IMR-90 (cell line): ENCODE data around the gene ADSS1. TPM values are rescaled to one million over a fixed set of nuclear protein-coding genes. Genes with fewer than 3 reads are reported as not detected.

Experiments
- ATAC-seq: fragments of 200-7000 bp; cut with Tn5 transposase; 2 replicates; pipeline ENCODE4 v1.9.1; 2020; ENCODE audit warnings: low read depth, mild to moderate bottlenecking, moderate library complexity
- BruUV-seq: library from RNA; stranded (reverse); fragments of 400-500 nt; replicated peaks from 2 replicates; lab custom pipeline; 2021; lab: Mats Ljungman, UMichigan
- CTCF ChIA-PET: fragments of 300-600 bp; formaldehyde crosslinking; extraction: SDS; loops from one replicate; lab custom pipeline; 2021; ENCODE audit warnings: antibody characterized with exemption; lab: Yijun Ruan, JAX
- POLR2A ChIA-PET: fragments of 300-600 bp; sonication (Branson Sonifier 250); formaldehyde crosslinking; loops from one replicate; lab custom pipeline; 2022; ENCODE audit warnings: antibody characterized with exemption; ENCODE audit not compliant: unreplicated experiment; lab: Charles Lee
- DNase-seq: peaks from one replicate; pipeline ENCODE4 v3.0.0; 2013
- H2AFZ ChIP-seq: replicated peaks from 2 replicates; pipeline ENCODE3; 2013; ENCODE audit warnings: low read length, mild to moderate bottlenecking; ENCODE audit not compliant: poor library complexity
- H2AK5ac ChIP-seq: 2 replicates; pipeline ENCODE4 v1.6.1; 2013; ENCODE audit warnings: low read depth, low read length, inconsistent platforms
- H2AK9ac ChIP-seq: replicated peaks from 2 replicates; pipeline ENCODE3; 2013; ENCODE audit warnings: mild to moderate bottlenecking, low read depth, low read length, moderate library complexity; ENCODE audit not compliant: poor library complexity
- H2BK120ac ChIP-seq: 2 replicates; pipeline ENCODE4 v1.6.1; 2013; ENCODE audit warnings: low read depth, low read length, inconsistent platforms
- H2BK15ac ChIP-seq: 3 replicates; pipeline ENCODE4 v1.6.1; 2013; ENCODE audit warnings: low read depth, low read length, inconsistent platforms
- H2BK20ac ChIP-seq: 2 replicates; pipeline ENCODE4 v1.6.1; 2013; ENCODE audit warnings: low read depth, mild to moderate bottlenecking, inconsistent platforms, low read length, moderate library complexity
- H2BK5ac ChIP-seq: 2 replicates; pipeline ENCODE4 v1.6.1; 2013; ENCODE audit warnings: mild to moderate bottlenecking, low read depth, low read length, inconsistent platforms; ENCODE audit not compliant: poor library complexity, severe bottlenecking
- H3K14ac ChIP-seq: replicated peaks from 2 replicates; pipeline ENCODE4 v1.6.1; 2013; ENCODE audit warnings: low read depth, low read length, inconsistent platforms
- H3K18ac ChIP-seq: 2 replicates; pipeline ENCODE4 v1.6.1; 2013; ENCODE audit warnings: low read depth, low read length, control low read depth
- H3K23ac ChIP-seq: 2 replicates; pipeline ENCODE4 v1.6.1; 2013; ENCODE audit warnings: low read depth, low read length, inconsistent platforms
- H3K27ac ChIP-seq: 2 replicates; pipeline ENCODE4 v1.5.1; 2013; ENCODE audit warnings: mild to moderate bottlenecking, control low read depth, low read length; ENCODE audit not compliant: insufficient read depth
- H3K27me3 ChIP-seq: 2 replicates; pipeline ENCODE4 v1.6.1; 2013; ENCODE audit warnings: low read length; ENCODE audit not compliant: control insufficient read depth, insufficient read depth
- H3K36me3 ChIP-seq: 2 replicates; pipeline ENCODE4 v1.6.1; 2013; ENCODE audit warnings: low read length, mixed read lengths; ENCODE audit not compliant: control insufficient read depth, insufficient read depth
- H3K4ac ChIP-seq: 2 replicates; pipeline ENCODE4 v1.6.1; 2013; ENCODE audit warnings: low read depth, low read length, inconsistent platforms
- H3K4me1 ChIP-seq: 2 replicates; pipeline ENCODE4 v1.6.1; 2013; ENCODE audit warnings: low read length, mixed read lengths; ENCODE audit not compliant: control insufficient read depth, insufficient read depth
- H3K4me2 ChIP-seq: 2 replicates; pipeline ENCODE4 v1.6.1; 2013; ENCODE audit warnings: low read depth, mild to moderate bottlenecking, control low read depth, low read length, moderate library complexity
- H3K4me3 ChIP-seq: 2 replicates; pipeline ENCODE4 v1.5.1; 2013; ENCODE audit warnings: low read depth, mild to moderate bottlenecking, control low read depth, low read length, moderate library complexity; ENCODE audit not compliant: insufficient read depth
- H3K56ac ChIP-seq: 2 replicates; pipeline ENCODE4 v1.6.1; 2013; ENCODE audit warnings: low read length, inconsistent platforms; ENCODE audit not compliant: insufficient read depth; ENCODE audit errors: extremely low read depth
- H3K79me1 ChIP-seq, 2 experiments: 2 replicates each; pipeline ENCODE4 v1.6.1; 2013; ENCODE audit warnings: low read length in 2 of 2, inconsistent platforms in 1 of 2, low read depth in 1 of 2
- H3K9ac ChIP-seq: 2 replicates; pipeline ENCODE4 v1.6.1; 2013; ENCODE audit warnings: low read depth, low read length, control low read depth
- H3K9me1 ChIP-seq: 2 replicates; pipeline ENCODE4 v1.6.1; 2013; ENCODE audit warnings: low read length, inconsistent platforms; ENCODE audit not compliant: insufficient read depth
- H3K9me3 ChIP-seq: 2 replicates; pipeline ENCODE4 v1.6.1; 2013; ENCODE audit warnings: low read length; ENCODE audit not compliant: control insufficient read depth, insufficient read depth
- H4K20me1 ChIP-seq: 2 replicates; pipeline ENCODE4 v1.6.1; 2013; ENCODE audit warnings: low read length, inconsistent platforms; ENCODE audit not compliant: insufficient read depth
- H4K5ac ChIP-seq: 2 replicates; pipeline ENCODE4 v1.6.1; 2013; ENCODE audit warnings: mild to moderate bottlenecking, low read depth, low read length, control low read depth
- H4K8ac ChIP-seq, 2 experiments: 2 replicates each; pipeline ENCODE4 v1.6.1; 2013; ENCODE audit warnings: low read depth in 2 of 2, low read length in 2 of 2, control low read depth in 1 of 2, inconsistent platforms in 1 of 2
- H4K91ac ChIP-seq: 2 replicates; pipeline ENCODE4 v1.6.1; 2013; ENCODE audit warnings: low read depth, low read length, inconsistent platforms; ENCODE audit not compliant: insufficient read depth
- BHLHE40 ChIP-seq: fragments of 150-350 bp; IDR thresholded peaks from 2 replicates; pipeline ENCODE4 v1.6.1; 2016; ENCODE audit warnings: mild to moderate bottlenecking, low read depth, low read length
- CEBPB ChIP-seq: IDR thresholded peaks from 2 replicates; pipeline ENCODE4 v1.6.1; 2012; ENCODE audit warnings: low read depth, low read length, improper control_type of control experiment
- FOS ChIP-seq: fragments of 150-350 bp; IDR thresholded peaks from 2 replicates; pipeline ENCODE4 v1.6.1; 2016; ENCODE audit warnings: low read depth, low read length
- MAFK ChIP-seq: IDR thresholded peaks from 2 replicates; pipeline ENCODE4 v1.6.1; 2012; ENCODE audit warnings: low read depth, low read length, improper control_type of control experiment
- MAZ ChIP-seq: IDR thresholded peaks from 2 replicates; pipeline ENCODE4 v1.6.1; 2012; ENCODE audit warnings: low read depth, mild to moderate bottlenecking, low read length, improper control_type of control experiment, moderate library complexity, borderline replicate concordance
- NFE2L2 ChIP-seq: fragments of 150-350 bp; IDR thresholded peaks from 2 replicates; pipeline ENCODE4 v1.6.1; 2016; ENCODE audit warnings: low read depth, mild to moderate bottlenecking, low read length
- POLR2A ChIP-seq: IDR thresholded peaks from 2 replicates; pipeline ENCODE4 v1.6.1; 2012; ENCODE audit warnings: mild to moderate bottlenecking, low read depth, low read length
- RCOR1 ChIP-seq: IDR thresholded peaks from 2 replicates; pipeline ENCODE4 v1.6.1; 2012; ENCODE audit warnings: mild to moderate bottlenecking, low read length, improper control_type of control experiment; ENCODE audit not compliant: insufficient replicate concordance
- SMC3 ChIP-seq: fragments of 150-350 bp; IDR thresholded peaks from 2 replicates; pipeline ENCODE4 v1.6.1; 2016; ENCODE audit warnings: low read depth, mild to moderate bottlenecking, antibody characterized with exemption, low read length, moderate library complexity
- USF2 ChIP-seq: fragments of 150-350 bp; IDR thresholded peaks from 2 replicates; pipeline ENCODE4 v1.6.1; 2017; ENCODE audit warnings: mild to moderate bottlenecking, antibody characterized with exemption, low read length, low read depth
- WGBS, 2 experiments: methylation state at CpG; one replicate each; pipeline versions ENCODE4 v1.1.5 to v1.1.7; 2013; ENCODE audit warnings: missing lambda C conversion rate in 2 of 2; ENCODE audit not compliant: insufficient read length in 1 of 2; ENCODE audit errors: extremely low coverage in 2 of 2; 5-methylcytosine and 5-hydroxymethylcytosine counted together
- dilution Hi-C: fragments of 300-500 bp; cut with HindIII; formaldehyde crosslinking; loops from one replicate; pipeline ENCODE4 v1.14.3; 2018; ENCODE audit warnings: low sequenced_read_pairs; ENCODE audit not compliant: unreplicated experiment
- in situ Hi-C: fragments of 300-500 bp; cut with MboI; formaldehyde crosslinking; loops from 3 replicates; pipeline ENCODE4 v1.14.3; 2019; ENCODE audit warnings: low sequenced_read_pairs, inconsistent platforms, mixed read lengths
- intact Hi-C: fragments of 100-400 bp; cut with micrococcal nuclease; formaldehyde crosslinking; loops from 2 replicates; pipeline ENCODE4 v1.10.0; 2022
- polyA plus RNA-seq, 3 experiments: library from polyadenylated mRNA; depleted of rRNA; stranded (reverse); fragments of >200 nt; gene quantifications; 2 replicates each; pipeline ENCODE4 v1.2.3, GENCODE V29; 2012; ENCODE audit warnings: low replicate concordance in 1 of 3
- total RNA-seq: library from RNA; depleted of rRNA; stranded (reverse); fragments of >200 nt; gene quantifications from 2 replicates; pipeline ENCODE4 v1.2.3, GENCODE V29; 2012

Gene ADSS1
- total and polyA plus RNA-seq, 2 of the 4 experiments (the other 2 are of a cell fraction), result 1.8 to 5.2 TPM

- no TSS peak for BruUV-seq
- peak; percentile 81 for DNase-seq
Measured at GRCh38 chr14:104677512-104678332, 46.3 kb upstream of the ADSS1 start.

More at GRCh38 chr14:104677512-104678332, 46.3 kb upstream of the ADSS1 start:
- CTCF ChIA-PET, result interaction anchor here (0.9 kb wide), 1 partner anchor 600 kb away, joined by 3 read pairs; no protein-coding TSS in a partner anchor
- in situ Hi-C loops, result no loop called here
- peak overlapping the region; percentile 94 for H4K91ac ChIP-seq
- intact Hi-C loops, result no loop called here
- peaks cover 15% of the 10 kb centered on the region for H3K9me1 ChIP-seq
- peak overlapping the region; percentile 35 for H3K56ac ChIP-seq
- H2BK5ac ChIP-seq, result peak overlapping the region; percentile 67
- peaks cover 2 to 30% of the 10 kb centered on the region in 2 experiments; a peak in 2 of 4 replicates for H3K79me1 ChIP-seq
- peak overlapping the region; percentile 89 for H2AK9ac ChIP-seq
- H2BK120ac ChIP-seq, result peak overlapping the region; percentile 90
- no peaks in the 10 kb centered on the region for H3K36me3 ChIP-seq
- peak; percentile 61 for ATAC-seq
- H2AK5ac ChIP-seq, result peak overlapping the region; percentile 92
- dilution Hi-C loops, result no loop called here
- peak overlapping the region; percentile 39 for H3K4me3 ChIP-seq
- H2AFZ ChIP-seq, result peak overlapping the region; percentile 91
- peak; percentile 92 for TF ChIP-seq NFE2L2
- TF ChIP-seq POLR2A, result peak; percentile 73
- no peak for TF ChIP-seq RCOR1
- TF ChIP-seq MAFK, result peak; percentile 62
- no peak for TF ChIP-seq SMC3
- TF ChIP-seq FOS, result peak; percentile 61
- TF ChIP-seq CEBPB, result no peak
- TF ChIP-seq MAZ, result peak; percentile 79
- TF ChIP-seq BHLHE40, result peak; percentile 37; the same call in 1 of the 2 replicates
- 0 out of 2 replicates have a peak, but pooled peaks have one; percentile 19 for TF ChIP-seq USF2
- peak overlapping the region; percentile 68 for H3K9ac ChIP-seq
- H3K4ac ChIP-seq, result peak overlapping the region; percentile 98
- H3K23ac ChIP-seq, result peak overlapping the region; percentile 93; the same call in 1 of the 2 replicates
- peak overlapping the region; percentile 44 for H3K4me2 ChIP-seq
- H3K27ac ChIP-seq, result peak overlapping the region; percentile 82
- peak overlapping the region; percentile 91 for H3K18ac ChIP-seq
- H2BK20ac ChIP-seq, result peak overlapping the region; percentile 11
- H4K5ac ChIP-seq, result peak overlapping the region; percentile 95
- POLR2A ChIA-PET, result interaction anchor here (1.3 kb wide), 1 partner anchor 12 kb away, joined by 3 read pairs; no protein-coding TSS in a partner anchor
- H3K4me1 ChIP-seq, result peaks cover 41% of the 10 kb centered on the region
- no peaks in the 10 kb centered on the region for H4K20me1 ChIP-seq
- H3K14ac ChIP-seq, result peak overlapping the region; percentile 90
- peak overlapping the region; percentile 86 to 99 for H4K8ac ChIP-seq
- H2BK15ac ChIP-seq, result peak overlapping the region; percentile 82; the same call in 2 of the 3 replicates
- H3K27me3 ChIP-seq, result no peaks in the 10 kb centered on the region
- 0% methylated on average over 7 of the region's 43 CpGs; no CpG with 5 or more reads in 1 of the 2 experiments for WGBS, 2 experiments
- no peaks in the 10 kb centered on the region for H3K9me3 ChIP-seq
